ENCODE results near the gene MAP2. TPM values are rescaled to one million over a fixed set of nuclear protein-coding genes. Genes with fewer than 3 reads are reported as not detected.

MAP2 gene
- total and polyA plus RNA-seq, 2 donors (not counting 3 experiments of a cell fraction or from before 2014, with no cell fraction given): 19.4 to 46.1 TPM

GRCh38 chr2:209565896-209566582 is 142.2 kb downstream of the MAP2 start:
- Histone ChIP-seq H3K27me3 (ENCODE audit: control insufficient read depth in 2 of 2, insufficient read depth in 2 of 2, low read length in 2 of 2) (no peaks in the 10 kb centered on the region), H3K9me1 (replicated peaks; ENCODE audit: control insufficient read depth, extremely low read depth, insufficient read depth, low read length) (peaks cover 2% of the 10 kb centered on the region), H3K27ac (ENCODE audit: insufficient read depth, low read depth, low read length) (no peak overlapping the region), H2AFZ (ENCODE audit: low read depth, low read length) (no peak overlapping the region), H3K79me2 (ENCODE audit: control insufficient read depth, insufficient read depth, low read length) (no peaks in the 10 kb centered on the region), H3K4me2 (ENCODE audit: insufficient read depth, low read length) (no peak overlapping the region), H3K36me3 (ENCODE audit: control insufficient read depth in 2 of 2, extremely low read depth in 1 of 2, insufficient read depth in 2 of 2, low read length in 2 of 2) (no peaks in the 10 kb centered on the region), H4K20me1 (replicated peaks; ENCODE audit: control insufficient read depth, extremely low read depth, insufficient read depth, low read length) (no peaks in the 10 kb centered on the region), H3K9ac (replicated peaks; ENCODE audit: extremely low read depth, insufficient read depth, low read length) (no peak overlapping the region), H3K4me1 (ENCODE audit: control insufficient read depth, extremely low read depth, insufficient read depth, low read length) (no peaks in the 10 kb centered on the region), H3K4me3 (replicated peaks in 1 of 3; ENCODE audit: insufficient read depth in 1 of 3, low read depth in 1 of 3, low read length in 3 of 3) (no peak overlapping the region), H3K9me3 (replicated peaks; ENCODE audit: control insufficient read depth, insufficient read depth, low read length) (no peaks in the 10 kb centered on the region)
- intact Hi-C loops (cut with micrococcal nuclease) (no loop called here), dilution Hi-C loops (cut with MboI; ENCODE audit: extremely low pct_ligation_motif_present, low sequenced_read_pairs) (no loop called here)
- DNase-seq (ENCODE audit: low read depth, low spot score): no peak
- CTCF ChIA-PET: interaction anchor here (0.7 to 1.4 kb wide), 4 partner anchors 10 to 228 kb away, joined by 3 to 5 read pairs (median 4); partner anchors contain the start of gene MAP2
- FAIRE-seq: no peak
- POLR2A ChIA-PET: no interaction called here
- TF ChIP-seq EZH2 (IDR thresholded peaks at IDR 0.05; ENCODE audit: borderline replicate concordance, low read depth, low read length, severe bottlenecking) (no peak), POLR2AphosphoS5 (IDR thresholded peaks at IDR 0.05; ENCODE audit: insufficient read depth, low read depth, low read length) (no peak), CTCF (IDR thresholded peaks at IDR 0.05; ENCODE audit: extremely low read depth in 1 of 2, insufficient read depth in 1 of 2, low read depth in 1 of 2, low read length in 2 of 2) (no peak), MYC (IDR thresholded peaks at IDR 0.05; ENCODE audit: low read depth, low read length) (no peak), GATA2 (IDR thresholded peaks at IDR 0.05; ENCODE audit: insufficient read depth, insufficient read length, low read depth, low read length) (no peak), POLR2A (IDR thresholded peaks at IDR 0.05; ENCODE audit: low read depth, low read length) (no peak)
- TF ChIP-seq, protein P1, sequence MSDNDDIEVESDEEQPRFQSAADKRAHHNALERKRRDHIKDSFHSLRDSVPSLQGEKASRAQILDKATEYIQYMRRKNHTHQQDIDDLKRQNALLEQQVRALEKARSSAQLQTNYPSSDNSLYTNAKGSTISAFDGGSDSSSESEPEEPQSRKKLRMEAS (IDR thresholded peaks at IDR 0.05; ENCODE audit: insufficient read depth, insufficient read length): no peak
- BruUV-seq (replicated peaks): no TSS peak

All from endothelial cell of umbilical vein (primary cell).